ENCODE results near the gene C17orf67. TPM values are rescaled to one million over a fixed set of nuclear protein-coding genes. Genes with fewer than 3 reads are reported as not detected.
A peak's percentile ranks its signal among the peaks of the same experiment; 100 is the strongest.

Gene C17orf67
- polyA plus RNA-seq, 1 donor from 2014 or later: 0.15 TPM

DNA sequence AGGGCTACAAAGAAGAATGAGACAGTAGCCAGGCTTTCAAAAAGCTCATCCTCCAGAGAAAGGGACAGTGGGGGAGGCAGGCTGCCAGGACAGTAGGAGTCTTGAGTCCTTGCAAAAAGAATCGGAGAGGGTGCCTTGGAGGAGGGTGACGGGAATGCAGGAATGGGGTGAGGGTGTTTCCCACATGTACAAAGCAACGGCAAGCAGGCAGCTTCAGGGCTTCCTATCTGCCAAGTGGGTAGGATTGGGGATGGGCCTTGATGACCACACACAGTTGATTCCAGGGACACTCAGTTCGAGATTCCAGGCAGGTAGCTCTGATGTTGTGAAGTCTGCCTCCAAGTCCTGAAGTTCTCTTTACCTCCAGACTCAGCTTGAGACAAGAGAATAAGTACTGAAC, 54.4 kb downstream of the C17orf67 start:
- Histone ChIP-seq H3K9me3 (ENCODE audit: low read length) (no peaks in the 10 kb centered on the region), H3K9me2 (ENCODE audit: insufficient read depth, low read length) (no peaks in the 10 kb centered on the region), H3K79me2 (replicated peaks; ENCODE audit: insufficient read depth, low read length) (no peaks in the 10 kb centered on the region), H3K27ac (ENCODE audit: low read length) (no peak overlapping the region), H2AFZ (ENCODE audit: low read depth, low read length) (no peak overlapping the region), H3K9ac (ENCODE audit: low read length) (no peak overlapping the region), H3K27me3 (ENCODE audit: insufficient read depth, low read depth, low read length) (peaks cover 3% of the 10 kb centered on the region), H3F3A (ENCODE audit: insufficient read depth, low read length, poor library complexity, severe bottlenecking) (no peaks in the 10 kb centered on the region), H3K4me3 (ENCODE audit: low read length) (peak overlapping the region; percentile 67), H3K4me2 (ENCODE audit: low read length) (peak overlapping the region; percentile 88), H4K20me1 (ENCODE audit: insufficient read depth) (no peaks in the 10 kb centered on the region), H3K36me3 (ENCODE audit: insufficient read depth, low read length) (no peaks in the 10 kb centered on the region)
- TF ChIP-seq EP300 (conservative IDR thresholded peaks at IDR 0.05; ENCODE audit: poor library complexity, severe bottlenecking) (no peak), TAF1 (IDR thresholded peaks at IDR 0.05; ENCODE audit: low read depth) (no peak), EZH2 (IDR thresholded peaks at IDR 0.05; ENCODE audit: borderline replicate concordance, insufficient read depth, low read length, poor library complexity, severe bottlenecking) (no peak), RAD21 (conservative IDR thresholded peaks at IDR 0.05) (no peak)
- TF ChIP-seq, protein P1, sequence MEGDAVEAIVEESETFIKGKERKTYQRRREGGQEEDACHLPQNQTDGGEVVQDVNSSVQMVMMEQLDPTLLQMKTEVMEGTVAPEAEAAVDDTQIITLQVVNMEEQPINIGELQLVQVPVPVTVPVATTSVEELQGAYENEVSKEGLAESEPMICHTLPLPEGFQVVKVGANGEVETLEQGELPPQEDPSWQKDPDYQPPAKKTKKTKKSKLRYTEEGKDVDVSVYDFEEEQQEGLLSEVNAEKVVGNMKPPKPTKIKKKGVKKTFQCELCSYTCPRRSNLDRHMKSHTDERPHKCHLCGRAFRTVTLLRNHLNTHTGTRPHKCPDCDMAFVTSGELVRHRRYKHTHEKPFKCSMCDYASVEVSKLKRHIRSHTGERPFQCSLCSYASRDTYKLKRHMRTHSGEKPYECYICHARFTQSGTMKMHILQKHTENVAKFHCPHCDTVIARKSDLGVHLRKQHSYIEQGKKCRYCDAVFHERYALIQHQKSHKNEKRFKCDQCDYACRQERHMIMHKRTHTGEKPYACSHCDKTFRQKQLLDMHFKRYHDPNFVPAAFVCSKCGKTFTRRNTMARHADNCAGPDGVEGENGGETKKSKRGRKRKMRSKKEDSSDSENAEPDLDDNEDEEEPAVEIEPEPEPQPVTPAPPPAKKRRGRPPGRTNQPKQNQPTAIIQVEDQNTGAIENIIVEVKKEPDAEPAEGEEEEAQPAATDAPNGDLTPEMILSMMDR (IDR thresholded peaks at IDR 0.05; ENCODE audit: poor library complexity, severe bottlenecking): no peak

- H3K9me3 ChIP-seq (ENCODE audit: low read length): no peaks in the 10 kb centered on the region
- no peak overlapping the region for H3K4me2 ChIP-seq (ENCODE audit: low read length)
- H3K9me2 ChIP-seq (ENCODE audit: insufficient read depth, low read length): no peaks in the 10 kb centered on the region
- no peak overlapping the region for H3K27ac ChIP-seq (ENCODE audit: low read length)
- H4K20me1 ChIP-seq (ENCODE audit: insufficient read depth): no peaks in the 10 kb centered on the region
- no peaks in the 10 kb centered on the region for H3K79me2 ChIP-seq (replicated peaks; ENCODE audit: insufficient read depth, low read length)
- TF ChIP-seq, protein P1 (IDR thresholded peaks at IDR 0.05; ENCODE audit: poor library complexity, severe bottlenecking): no peak
- no peak for TF ChIP-seq POLR2AphosphoS5 (IDR thresholded peaks at IDR 0.05)
- no peak for TF ChIP-seq TAF1 (IDR thresholded peaks at IDR 0.05; ENCODE audit: low read depth)
- no peak for TF ChIP-seq SMC3 (conservative IDR thresholded peaks at IDR 0.05; ENCODE audit: poor library complexity)
- TF ChIP-seq EP300 (conservative IDR thresholded peaks at IDR 0.05; ENCODE audit: poor library complexity, severe bottlenecking): no peak
- TF ChIP-seq EZH2 (IDR thresholded peaks at IDR 0.05; ENCODE audit: borderline replicate concordance, insufficient read depth, low read length, poor library complexity, severe bottlenecking): no peak
- no peak for TF ChIP-seq MXI1 (conservative IDR thresholded peaks at IDR 0.05; ENCODE audit: poor library complexity, severe bottlenecking)
- TF ChIP-seq RAD21 (conservative IDR thresholded peaks at IDR 0.05): no peak
- TF ChIP-seq, protein P2, sequence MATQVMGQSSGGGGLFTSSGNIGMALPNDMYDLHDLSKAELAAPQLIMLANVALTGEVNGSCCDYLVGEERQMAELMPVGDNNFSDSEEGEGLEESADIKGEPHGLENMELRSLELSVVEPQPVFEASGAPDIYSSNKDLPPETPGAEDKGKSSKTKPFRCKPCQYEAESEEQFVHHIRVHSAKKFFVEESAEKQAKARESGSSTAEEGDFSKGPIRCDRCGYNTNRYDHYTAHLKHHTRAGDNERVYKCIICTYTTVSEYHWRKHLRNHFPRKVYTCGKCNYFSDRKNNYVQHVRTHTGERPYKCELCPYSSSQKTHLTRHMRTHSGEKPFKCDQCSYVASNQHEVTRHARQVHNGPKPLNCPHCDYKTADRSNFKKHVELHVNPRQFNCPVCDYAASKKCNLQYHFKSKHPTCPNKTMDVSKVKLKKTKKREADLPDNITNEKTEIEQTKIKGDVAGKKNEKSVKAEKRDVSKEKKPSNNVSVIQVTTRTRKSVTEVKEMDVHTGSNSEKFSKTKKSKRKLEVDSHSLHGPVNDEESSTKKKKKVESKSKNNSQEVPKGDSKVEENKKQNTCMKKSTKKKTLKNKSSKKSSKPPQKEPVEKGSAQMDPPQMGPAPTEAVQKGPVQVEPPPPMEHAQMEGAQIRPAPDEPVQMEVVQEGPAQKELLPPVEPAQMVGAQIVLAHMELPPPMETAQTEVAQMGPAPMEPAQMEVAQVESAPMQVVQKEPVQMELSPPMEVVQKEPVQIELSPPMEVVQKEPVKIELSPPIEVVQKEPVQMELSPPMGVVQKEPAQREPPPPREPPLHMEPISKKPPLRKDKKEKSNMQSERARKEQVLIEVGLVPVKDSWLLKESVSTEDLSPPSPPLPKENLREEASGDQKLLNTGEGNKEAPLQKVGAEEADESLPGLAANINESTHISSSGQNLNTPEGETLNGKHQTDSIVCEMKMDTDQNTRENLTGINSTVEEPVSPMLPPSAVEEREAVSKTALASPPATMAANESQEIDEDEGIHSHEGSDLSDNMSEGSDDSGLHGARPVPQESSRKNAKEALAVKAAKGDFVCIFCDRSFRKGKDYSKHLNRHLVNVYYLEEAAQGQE (IDR thresholded peaks at IDR 0.05; ENCODE audit: borderline replicate concordance): no peak
- no peaks in the 10 kb centered on the region for H3F3A ChIP-seq (ENCODE audit: insufficient read depth, low read length, poor library complexity, severe bottlenecking)
- H2AFZ ChIP-seq (ENCODE audit: low read depth, low read length): no peak overlapping the region
- no peaks in the 10 kb centered on the region for H3K36me3 ChIP-seq (ENCODE audit: insufficient read depth, low read length)
- no peak overlapping the region for H3K4me3 ChIP-seq (ENCODE audit: low read length)
- peaks cover 3% of the 10 kb centered on the region for H3K27me3 ChIP-seq (ENCODE audit: insufficient read depth, low read depth, low read length)
- H3K9ac ChIP-seq (ENCODE audit: low read length): no peak overlapping the region
These were observed 54.8 kb downstream of the C17orf67 start for GRCh38 chr17:56778898-56779297.

Data from neural cell (in vitro differentiated cells).